Dermis microvascular lymphatic vessel endothelial cell (primary cell): Measurements from ENCODE around the gene ZNF235. TPM values are rescaled to one million over a fixed set of nuclear protein-coding genes. Genes with fewer than 3 reads are reported as not detected.
"Not testable (repeated sequence)": the region's sequence is repeated elsewhere in the genome, so short reads cannot be mapped to it uniquely, and the experiment has no call there.

Experiments
- DNase-seq, 2 donors: peaks; one replicate each; pipeline versions ENCODE4 v3.0.0 to v3.0.0-alpha.2; 2010; ENCODE audit warnings: low read depth in 2 of 2
- total RNA-seq: library from RNA; depleted of rRNA; stranded (reverse); fragments of >200 nt; gene quantifications from 2 replicates; pipeline ENCODE4 v1.2.1, GENCODE V29; 2014

ZNF235 gene
- total RNA-seq, result 4.2 and 5.6 TPM in 2 replicates

GRCh38 chr19:44304659-44305193 is at the start of gene ZNF235:
Gene ZNF235 (minus strand): TSS chr19:44305025. CDS start chr19:44303404, 1,621 bp downstream.
- peak; percentile 79 to 95 for DNase-seq

- DNase-seq, result no peak
These were observed 41.7 kb upstream of the ZNF235 start for GRCh38 chr19:44346556-44346955.

GRCh38 chr19:44345959-44346358 is 41.1 kb upstream of the ZNF235 start:
- no peak for DNase-seq

- DNase-seq, result no peak
These were observed 39.4 kb upstream of the ZNF235 start for GRCh38 chr19:44344255-44344654.

GRCh38 chr19:44341794-44342193 is 37.0 kb upstream of the ZNF235 start:
- no peak for DNase-seq

- not testable (repeated sequence) for DNase-seq
These were observed 29.8 kb upstream of the ZNF235 start for GRCh38 chr19:44334639-44335038.

GRCh38 chr19:44332145-44332544 is 27.3 kb upstream of the ZNF235 start:
- DNase-seq, result no peak

GRCh38 chr19:44315883-44316282 is 11.1 kb upstream of the ZNF235 start:
- no peak for DNase-seq

- no peak for DNase-seq
These were observed 8.4 kb upstream of the ZNF235 start for GRCh38 chr19:44313231-44313630.

- no peak for DNase-seq
These were observed 3.2 kb upstream of the ZNF235 start for GRCh38 chr19:44308011-44308410.

- DNase-seq, result no peak
These were observed 1.5 kb upstream of the ZNF235 start for GRCh38 chr19:44306283-44306682.

GRCh38 chr19:44305457-44305856 is 632 bp upstream of the ZNF235 start:
- no peak for DNase-seq

- DNase-seq, result peak in 1 of 2 donors; percentile 13
These were observed 753 bp downstream of the ZNF235 start for GRCh38 chr19:44303976-44304568.

GRCh38 chr19:44303320-44303719 is 1.5 kb downstream of the ZNF235 start:
- DNase-seq, result no peak

- DNase-seq, result no peak
These were observed 19.9 kb downstream of the ZNF235 start for GRCh38 chr19:44284968-44285367.

- DNase-seq, result no peak
These were observed 22.0 kb downstream of the ZNF235 start for GRCh38 chr19:44282846-44283245.

- DNase-seq, result no peak
These were observed 23.9 kb downstream of the ZNF235 start for GRCh38 chr19:44280916-44281315.

GRCh38 chr19:44278181-44278690 is 26.6 kb downstream of the ZNF235 start:
- no peak for DNase-seq

- DNase-seq, result no peak
These were observed 27.5 kb downstream of the ZNF235 start for GRCh38 chr19:44277331-44277730.

GRCh38 chr19:44260695-44261446 is 44.0 kb downstream of the ZNF235 start:
- no peak for DNase-seq

- no peak for DNase-seq
These were observed 44.5 kb downstream of the ZNF235 start for GRCh38 chr19:44260343-44260681.

GRCh38 chr19:44258835-44259413 is 45.9 kb downstream of the ZNF235 start:
- no peak for DNase-seq
